ENCODE measurements around the gene ATP5MG. TPM values are rescaled to one million over a fixed set of nuclear protein-coding genes. Genes with fewer than 3 reads are reported as not detected.
A peak's percentile ranks its signal among the peaks of the same experiment; 100 is the strongest.
"Not testable (repeated sequence)": the region's sequence is repeated elsewhere in the genome, so short reads cannot be mapped to it uniquely, and the experiment has no call there.

The ATP5MG gene
- total RNA-seq, 1 experiment from 2014 or later, result 51.1 TPM

DNA sequence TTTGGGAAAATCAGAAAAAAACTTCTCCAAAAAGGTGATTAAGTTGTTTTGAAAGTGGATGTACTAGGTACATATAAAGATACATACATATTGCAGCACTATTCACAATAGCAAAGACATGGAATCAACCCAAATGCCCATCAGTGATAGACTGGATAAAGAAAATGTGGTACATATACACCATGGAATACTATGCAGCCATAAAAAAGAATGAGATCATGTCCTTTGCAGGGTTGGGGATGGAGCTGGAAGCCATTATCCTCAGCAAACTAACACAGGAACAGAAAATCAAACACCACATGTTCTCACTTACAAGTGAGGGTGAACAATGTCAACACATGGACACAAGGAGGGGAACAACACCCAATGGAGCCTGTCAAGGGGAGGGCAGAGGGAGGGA lies 15.5 kb downstream of the ATP5MG start:
- H3K4me3 ChIP-seq; H3K9me3 ChIP-seq (replicated peaks); H3K36me3 ChIP-seq; H3K4me1 ChIP-seq (replicated peaks); DNase-seq (ENCODE audit: low read depth in 1 of 2, low spot score in 2 of 2); H3K27me3 ChIP-seq (replicated peaks); H3K27ac ChIP-seq: not testable (repeated sequence)

DNA sequence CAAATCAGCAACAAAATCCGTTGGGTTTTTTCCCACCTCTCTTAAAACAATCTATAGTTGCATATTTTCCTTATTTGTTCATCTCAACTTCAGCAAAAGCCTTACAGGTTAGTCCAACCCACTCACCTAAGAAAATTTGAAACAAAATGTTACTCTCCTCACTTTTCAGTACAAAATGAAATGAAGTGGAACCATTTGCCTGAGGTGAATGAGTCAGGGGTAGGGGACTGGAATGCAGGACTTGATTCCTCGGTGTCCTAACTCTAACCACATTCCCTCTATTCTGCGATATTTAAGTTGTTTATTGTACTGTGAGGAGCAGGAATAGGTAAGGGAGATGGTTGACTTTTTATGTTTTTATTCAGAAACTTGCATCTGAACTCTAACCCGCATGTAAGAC lies 16.4 kb downstream of the ATP5MG start:
- no peak overlapping the region for H3K27ac ChIP-seq

DNA sequence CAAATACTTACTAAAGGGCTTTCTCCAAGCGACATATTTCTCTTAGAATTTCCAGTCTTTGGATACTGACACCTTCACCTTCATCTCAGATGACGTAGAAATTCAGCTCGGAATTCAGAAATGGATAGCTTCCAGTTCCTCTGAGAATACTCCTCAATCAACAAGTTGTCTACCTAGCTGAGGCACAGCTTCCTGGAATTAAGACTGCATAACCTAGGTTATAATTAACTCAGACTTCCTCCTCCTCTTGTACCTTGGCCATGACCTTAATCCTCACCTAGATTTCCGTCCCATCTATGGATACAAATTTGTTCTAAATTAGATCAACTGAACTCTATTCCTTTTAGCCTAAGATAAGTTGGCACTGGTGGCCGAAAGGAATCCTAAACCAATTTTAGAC lies 17.4 kb downstream of the ATP5MG start:
- Histone ChIP-seq H3K4me1 (replicated peaks) (peaks cover 12% of the 10 kb centered on the region; the same call in 1 of the 2 replicates), H3K27ac (no peak overlapping the region), H3K27me3 (replicated peaks) (no peaks in the 10 kb centered on the region), H3K9me3 (replicated peaks) (no peaks in the 10 kb centered on the region), H3K36me3 (no peaks in the 10 kb centered on the region), H3K4me3 (no peak overlapping the region)
- DNase-seq (ENCODE audit: low read depth in 1 of 2, low spot score in 2 of 2), result no peak

More for the DNA sequence above, 16.4 kb downstream of the ATP5MG start:
- no peaks in the 10 kb centered on the region for H3K27me3 ChIP-seq (replicated peaks)
- H3K4me3 ChIP-seq, result no peak overlapping the region
- H3K36me3 ChIP-seq, result no peaks in the 10 kb centered on the region
- no peaks in the 10 kb centered on the region for H3K9me3 ChIP-seq (replicated peaks)
- peaks cover 9% of the 10 kb centered on the region; the same call in 1 of the 2 replicates for H3K4me1 ChIP-seq (replicated peaks)
- DNase-seq (ENCODE audit: low read depth in 1 of 2, low spot score in 2 of 2), result no peak

DNA sequence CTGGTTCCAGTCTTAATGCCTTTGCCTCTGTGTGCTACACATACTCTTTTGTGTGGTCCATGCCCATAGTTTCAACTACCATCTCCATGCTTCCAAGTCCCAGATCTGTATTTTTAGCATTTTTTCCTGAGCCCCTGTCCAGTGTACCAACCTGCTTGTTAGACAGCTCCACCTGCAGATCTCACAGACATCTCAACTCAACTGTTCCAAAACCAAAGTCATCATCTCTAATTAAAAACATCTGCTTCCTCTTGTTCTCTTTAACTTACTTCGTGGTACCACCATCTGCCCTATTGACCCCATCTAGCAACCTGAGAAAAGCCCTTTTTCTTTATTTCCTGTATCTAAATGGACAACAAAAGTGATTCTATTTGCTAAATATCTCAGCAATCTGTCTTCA lies 26.3 kb downstream of the ATP5MG start:
- Histone ChIP-seq H3K4me1 (replicated peaks) (peaks cover 19% of the 10 kb centered on the region), H3K9me3 (replicated peaks) (no peaks in the 10 kb centered on the region), H3K27me3 (replicated peaks) (no peaks in the 10 kb centered on the region), H3K27ac (no peak overlapping the region), H3K36me3 (no peaks in the 10 kb centered on the region), H3K4me3 (no peak overlapping the region)
- DNase-seq (ENCODE audit: low read depth in 1 of 2, low spot score in 2 of 2), result no peak

DNA sequence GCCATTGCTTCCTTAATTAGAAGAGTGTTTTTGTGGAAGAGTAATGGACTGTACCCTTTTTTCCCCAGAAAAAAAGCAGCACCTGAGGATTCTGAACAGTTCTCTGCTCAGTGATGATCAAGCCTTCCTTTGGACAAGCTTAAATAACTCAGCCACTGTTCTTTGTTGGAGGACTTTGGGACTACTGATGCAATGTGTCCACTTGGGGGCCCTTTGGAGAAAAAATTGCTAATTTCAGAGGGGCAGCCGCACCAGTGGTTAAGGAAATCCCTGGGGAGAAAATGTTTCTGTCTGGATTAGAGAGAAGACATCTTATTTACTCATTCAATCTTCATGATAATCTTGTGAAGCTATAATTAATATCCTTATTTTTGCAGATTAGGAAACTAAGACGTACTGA lies 29.6 kb downstream of the ATP5MG start:
- no peaks in the 10 kb centered on the region for H3K36me3 ChIP-seq
- peaks cover 8% of the 10 kb centered on the region for H3K4me1 ChIP-seq (replicated peaks)
- no peak overlapping the region for H3K4me3 ChIP-seq
- H3K27ac ChIP-seq, result no peak overlapping the region
- H3K9me3 ChIP-seq (replicated peaks), result no peaks in the 10 kb centered on the region
- no peak for DNase-seq (ENCODE audit: low read depth in 1 of 2, low spot score in 2 of 2)
- no peaks in the 10 kb centered on the region for H3K27me3 ChIP-seq (replicated peaks)

DNA sequence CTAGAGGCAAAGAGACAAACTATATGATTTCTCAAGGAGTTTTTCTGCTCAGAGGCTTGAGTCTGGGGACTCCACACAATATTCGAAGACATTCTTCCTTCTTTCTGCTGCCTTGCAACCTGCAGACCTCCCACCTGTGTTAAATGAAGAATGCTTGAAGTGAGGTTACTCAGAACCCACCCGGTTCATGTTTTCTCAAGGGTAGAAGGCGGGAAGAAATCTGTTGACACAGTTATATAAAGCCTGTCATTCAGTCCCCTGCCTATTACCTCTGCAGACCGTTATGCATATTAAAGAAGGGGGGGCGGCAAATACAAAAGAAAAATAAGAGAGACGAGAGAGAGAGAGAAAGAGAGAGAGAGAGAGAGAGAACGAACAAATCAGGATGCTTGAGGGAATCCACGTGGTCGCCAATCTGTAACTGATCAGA lies 32.7 kb downstream of the ATP5MG start:
- H3K4me1 ChIP-seq (replicated peaks), result peaks cover 8% of the 10 kb centered on the region
- H3K36me3 ChIP-seq, result no peaks in the 10 kb centered on the region
- H3K4me3 ChIP-seq, result peak overlapping the region; percentile 72
- DNase-seq (ENCODE audit: low read depth in 1 of 2, low spot score in 2 of 2), result no peak
- H3K9me3 ChIP-seq (replicated peaks), result no peaks in the 10 kb centered on the region
- no peak overlapping the region for H3K27ac ChIP-seq
- no peaks in the 10 kb centered on the region for H3K27me3 ChIP-seq (replicated peaks)

- Histone ChIP-seq H3K36me3 (0 out of 2 replicates have a peak, but pooled peaks cover 1% of the 10 kb centered on the region), H3K27me3 (replicated peaks) (no peaks in the 10 kb centered on the region), H3K4me3 (peak overlapping the region; percentile 72), H3K9me3 (replicated peaks) (no peaks in the 10 kb centered on the region), H3K27ac (no peak overlapping the region), H3K4me1 (replicated peaks) (peaks cover 8% of the 10 kb centered on the region)
- DNase-seq (ENCODE audit: low read depth in 1 of 2, low spot score in 2 of 2), result peak in 1 of 2 experiments; percentile 34
Observed at GRCh38 chr11:118434553-118435289, 33.3 kb downstream of the ATP5MG start.

DNA sequence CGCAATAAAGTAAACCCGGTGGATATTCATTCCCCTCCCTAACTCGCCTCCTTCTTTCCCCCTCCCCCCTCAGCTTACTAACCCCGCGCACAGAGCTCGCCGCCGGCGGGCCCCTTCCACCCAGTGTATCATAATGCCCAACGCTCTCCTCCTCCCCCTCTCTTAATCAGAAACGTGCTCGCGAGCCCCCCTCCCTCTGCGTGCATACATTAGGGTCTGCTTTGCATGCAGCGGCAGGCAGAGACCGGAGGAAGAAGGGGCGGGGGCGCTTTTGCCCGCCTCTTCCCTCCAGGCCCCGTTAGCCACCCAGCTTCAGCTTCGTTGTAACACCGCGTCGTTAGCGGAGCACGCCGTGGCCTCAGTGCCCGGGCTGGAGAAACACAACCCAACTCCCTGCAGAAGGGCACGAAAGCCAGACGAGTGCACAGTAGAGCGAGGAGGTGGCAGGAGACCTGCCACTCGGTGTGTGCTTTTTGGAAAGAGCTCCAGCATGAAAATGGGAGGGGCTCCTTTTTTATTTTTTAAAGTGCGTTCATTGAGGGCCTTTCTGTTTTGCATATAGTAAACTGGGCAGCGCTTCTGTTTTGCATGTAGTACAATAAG lies 34.0 kb downstream of the ATP5MG start:
- H3K36me3 ChIP-seq, result 0 out of 2 replicates have a peak, but pooled peaks cover 8% of the 10 kb centered on the region
- no peaks in the 10 kb centered on the region for H3K9me3 ChIP-seq (replicated peaks)
- no peaks in the 10 kb centered on the region for H3K27me3 ChIP-seq (replicated peaks)
- H3K4me1 ChIP-seq (replicated peaks), result peaks cover 8% of the 10 kb centered on the region
- H3K4me3 ChIP-seq, result peak overlapping the region; percentile 72
- DNase-seq (ENCODE audit: low read depth in 1 of 2, low spot score in 2 of 2), result peak; percentile 23 to 38
- no peak overlapping the region for H3K27ac ChIP-seq

DNA sequence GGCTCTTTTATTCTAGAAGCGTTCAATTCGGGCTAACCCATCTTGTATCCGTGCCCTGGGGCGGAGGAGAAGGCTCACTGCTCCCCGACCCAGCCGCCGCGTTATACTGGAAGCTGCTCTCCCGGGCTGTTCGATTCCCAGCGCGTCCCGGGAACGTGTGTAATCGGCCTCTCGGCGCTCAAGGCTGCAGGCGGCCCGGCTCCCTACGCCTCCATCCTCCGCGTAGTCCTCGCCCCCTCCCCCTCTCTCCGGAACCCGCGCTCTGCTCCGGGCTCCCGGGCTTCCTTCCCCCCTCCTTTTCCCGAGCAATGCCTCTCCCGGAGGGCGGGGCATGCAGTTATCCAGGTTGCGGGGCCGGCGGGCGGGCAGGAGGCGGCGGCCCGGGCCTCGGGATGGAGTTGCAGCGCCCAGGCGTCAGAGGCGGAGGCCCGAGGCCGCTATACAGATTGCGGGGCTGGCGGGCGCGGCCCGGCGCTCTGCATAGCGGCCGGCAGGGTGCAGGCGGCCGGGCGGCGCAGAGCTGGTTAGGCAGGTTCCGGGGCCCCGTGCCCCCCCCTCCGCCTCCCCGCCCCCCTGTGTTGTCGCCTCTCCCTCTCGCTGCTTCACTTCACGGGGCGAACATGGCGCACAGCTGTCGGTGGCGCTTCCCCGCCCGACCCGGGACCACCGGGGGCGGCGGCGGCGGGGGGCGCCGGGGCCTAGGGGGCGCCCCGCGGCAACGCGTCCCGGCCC lies 34.7 kb downstream of the ATP5MG start, which contains the start of gene KMT2A:
KMT2A (plus strand) TSS at position 600 of the 732 bp plus-strand sequence; CDS start at position 621, 21 bp downstream.
- Histone ChIP-seq H3K36me3 (0 out of 2 replicates have a peak, but pooled peaks cover 9% of the 10 kb centered on the region), H3K27me3 (replicated peaks) (no peaks in the 10 kb centered on the region), H3K4me1 (replicated peaks) (peaks cover 8% of the 10 kb centered on the region), H3K27ac (peak within 1 kb of the TSS; percentile 57), H3K9me3 (replicated peaks) (no peaks in the 10 kb centered on the region), H3K4me3 (peak within 1 kb of the TSS; percentile 72)
- peak; percentile 93 for DNase-seq (ENCODE audit: low read depth in 1 of 2, low spot score in 2 of 2)

DNA sequence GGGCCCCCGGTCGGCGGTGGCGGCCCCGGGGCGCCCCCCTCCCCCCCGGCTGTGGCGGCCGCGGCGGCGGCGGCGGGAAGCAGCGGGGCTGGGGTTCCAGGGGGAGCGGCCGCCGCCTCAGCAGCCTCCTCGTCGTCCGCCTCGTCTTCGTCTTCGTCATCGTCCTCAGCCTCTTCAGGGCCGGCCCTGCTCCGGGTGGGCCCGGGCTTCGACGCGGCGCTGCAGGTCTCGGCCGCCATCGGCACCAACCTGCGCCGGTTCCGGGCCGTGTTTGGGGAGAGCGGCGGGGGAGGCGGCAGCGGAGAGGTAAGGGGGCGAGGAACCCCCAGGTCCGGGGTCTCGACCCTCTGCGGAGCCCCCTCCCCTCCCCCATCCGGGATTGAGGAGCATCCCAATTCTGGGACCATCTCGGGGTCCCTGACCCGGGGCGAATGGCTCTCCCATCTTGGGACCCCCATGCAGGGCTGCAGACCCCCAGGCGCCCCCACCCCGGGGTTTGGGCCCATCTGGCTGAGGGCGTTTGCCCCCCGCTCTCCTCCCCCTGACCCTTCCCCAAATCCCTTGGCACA lies 35.3 kb downstream of the ATP5MG start:
- H3K27ac ChIP-seq, result peak overlapping the region; percentile 57
- H3K27me3 ChIP-seq (replicated peaks), result no peaks in the 10 kb centered on the region
- peaks cover 8% of the 10 kb centered on the region for H3K4me1 ChIP-seq (replicated peaks)
- DNase-seq (ENCODE audit: low read depth in 1 of 2, low spot score in 2 of 2), result peak in 1 of 2 experiments; percentile 36
- H3K9me3 ChIP-seq (replicated peaks), result no peaks in the 10 kb centered on the region
- H3K4me3 ChIP-seq, result peak overlapping the region; percentile 72
- 0 out of 2 replicates have a peak, but pooled peaks cover 9% of the 10 kb centered on the region for H3K36me3 ChIP-seq

GRCh38 chr11:118437208-118438125 lies 36.1 kb downstream of the ATP5MG start:
- Histone ChIP-seq H3K27ac (peak overlapping the region; percentile 57), H3K4me1 (replicated peaks) (peaks cover 8% of the 10 kb centered on the region), H3K36me3 (0 out of 2 replicates have a peak, but pooled peaks cover 9% of the 10 kb centered on the region), H3K27me3 (replicated peaks) (no peaks in the 10 kb centered on the region), H3K4me3 (peak overlapping the region; percentile 72), H3K9me3 (replicated peaks) (no peaks in the 10 kb centered on the region)
- DNase-seq (ENCODE audit: low read depth in 1 of 2, low spot score in 2 of 2), result peak in 1 of 2 experiments; percentile 46

DNA sequence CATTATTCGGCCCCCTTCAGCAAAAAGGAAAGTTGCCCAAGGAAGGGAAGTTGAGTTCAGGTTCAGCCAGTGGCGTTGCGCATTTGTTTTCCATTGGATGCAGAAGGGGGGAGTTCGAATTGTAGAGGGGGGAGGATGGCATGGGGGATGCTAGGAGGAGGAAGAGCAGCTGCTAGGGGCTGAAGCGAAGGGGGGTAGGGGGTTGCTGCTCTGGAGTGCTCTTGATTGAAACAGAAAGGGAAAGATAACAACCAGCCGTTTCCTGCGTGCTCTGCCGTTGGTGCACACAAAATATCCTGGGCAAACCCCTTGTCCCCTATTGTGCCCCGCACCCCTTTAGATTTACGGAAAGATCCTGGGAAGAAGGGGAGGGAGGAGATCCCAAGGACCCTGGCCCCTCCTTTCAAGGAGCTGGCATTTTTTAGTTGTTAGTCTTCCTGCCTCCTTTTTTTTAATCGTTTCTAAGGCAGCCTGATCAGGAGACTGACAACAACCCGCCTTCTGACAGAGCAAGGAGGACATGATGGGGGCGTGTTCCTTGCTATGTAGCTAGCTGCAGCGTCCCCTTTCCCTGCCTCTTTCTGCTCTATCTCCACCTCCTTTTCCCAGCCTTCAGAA lies 37.0 kb downstream of the ATP5MG start:
- Histone ChIP-seq H3K9me3 (replicated peaks) (no peaks in the 10 kb centered on the region), H3K4me1 (replicated peaks) (peaks cover 8% of the 10 kb centered on the region), H3K36me3 (0 out of 2 replicates have a peak, but pooled peaks cover 9% of the 10 kb centered on the region), H3K27ac (no peak overlapping the region), H3K4me3 (peak overlapping the region; percentile 72), H3K27me3 (replicated peaks) (no peaks in the 10 kb centered on the region)
- DNase-seq (ENCODE audit: low read depth in 1 of 2, low spot score in 2 of 2), result peak; percentile 32 to 49
